NCI-H2029 (cell line): ENCODE measurements around the gene LST1.
A peak's percentile ranks its signal among the peaks of the same experiment; 100 is the strongest.
"Not testable (repeated sequence)": the region's sequence is repeated elsewhere in the genome, so short reads cannot be mapped to it uniquely, and the experiment has no call there.

Experiments
- DNase-seq: peaks from one replicate; lab custom pipeline; 2025; lab: John Stamatoyannopoulos, UW

The LST1 gene

DNA sequence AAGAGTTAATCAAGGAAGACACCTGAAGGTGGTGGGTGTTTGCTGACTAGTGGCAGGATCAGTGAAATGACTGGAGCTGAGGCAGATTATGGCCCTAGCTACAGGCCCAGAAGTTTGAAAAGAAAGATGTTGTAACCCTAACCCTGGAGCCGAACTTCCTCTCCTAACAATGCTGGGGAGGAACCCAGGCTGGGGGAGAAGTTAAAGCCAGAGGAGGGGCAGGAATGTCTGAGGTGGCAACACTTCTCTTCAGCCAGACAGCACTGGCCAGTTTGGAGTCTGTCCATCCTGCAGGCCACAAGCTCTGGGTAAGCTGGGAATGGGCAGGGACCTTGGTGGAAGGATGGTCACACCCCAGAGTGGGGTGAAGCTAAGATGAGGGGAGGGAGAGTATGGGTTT lies at the start of gene LST1:
Gene LST1 (plus strand): TSS at position 270 of the 400 bp plus-strand sequence. CDS start 1,023 bp downstream, outside the sequence.
- DNase-seq = no peak

DNA sequence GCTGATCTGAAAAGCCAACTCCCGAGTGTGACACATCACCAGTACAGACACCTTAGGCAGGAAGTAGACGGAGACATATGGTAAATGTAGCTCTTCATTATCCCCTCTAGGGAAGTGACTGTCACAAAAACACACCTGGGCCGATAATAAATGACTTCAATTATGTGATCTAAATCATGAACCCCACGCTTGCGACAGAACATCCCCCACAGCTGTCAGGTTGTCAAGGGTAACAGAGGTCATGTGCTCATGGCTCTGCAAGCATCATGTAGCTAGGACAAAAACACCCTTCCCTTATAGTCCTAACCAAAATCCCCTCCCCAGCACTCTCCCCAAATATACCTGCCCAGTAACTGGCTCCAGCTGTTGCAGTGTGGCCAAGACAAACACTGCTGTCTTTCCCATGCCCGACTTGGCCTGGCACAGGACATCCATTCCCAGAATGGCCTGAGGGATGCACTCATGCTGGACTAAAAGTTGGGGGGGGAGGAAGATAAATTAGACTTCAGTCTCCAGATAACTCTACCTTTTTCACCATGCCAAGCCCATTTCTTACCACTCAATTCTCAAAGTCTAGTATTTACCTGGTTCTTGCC lies 47.2 kb upstream of the LST1 start:
- DNase-seq = no peak

DNA sequence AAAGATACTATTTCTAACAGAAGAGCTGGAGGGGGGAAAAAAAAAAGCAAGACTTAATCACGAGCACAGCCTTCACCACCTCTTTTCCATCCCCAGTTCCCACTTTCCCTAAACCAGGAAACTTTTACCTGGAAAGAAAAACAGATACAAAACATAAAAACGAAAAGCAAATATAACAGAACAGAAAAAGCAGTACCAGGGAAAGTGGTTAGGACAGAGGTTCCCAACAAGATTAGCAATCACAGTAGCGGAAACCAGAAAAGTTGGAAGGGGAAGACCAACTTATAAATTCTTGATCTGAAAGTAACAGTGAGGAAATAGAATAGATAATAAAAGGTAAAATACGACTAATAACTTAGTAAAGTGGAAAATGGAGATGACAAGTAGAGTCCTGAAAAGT lies 45.4 kb upstream of the LST1 start:
- no peak for DNase-seq

GRCh38 chr6:31541059-31541657 lies 44.9 kb upstream of the LST1 start:
- DNase-seq = peak; percentile 76

DNA sequence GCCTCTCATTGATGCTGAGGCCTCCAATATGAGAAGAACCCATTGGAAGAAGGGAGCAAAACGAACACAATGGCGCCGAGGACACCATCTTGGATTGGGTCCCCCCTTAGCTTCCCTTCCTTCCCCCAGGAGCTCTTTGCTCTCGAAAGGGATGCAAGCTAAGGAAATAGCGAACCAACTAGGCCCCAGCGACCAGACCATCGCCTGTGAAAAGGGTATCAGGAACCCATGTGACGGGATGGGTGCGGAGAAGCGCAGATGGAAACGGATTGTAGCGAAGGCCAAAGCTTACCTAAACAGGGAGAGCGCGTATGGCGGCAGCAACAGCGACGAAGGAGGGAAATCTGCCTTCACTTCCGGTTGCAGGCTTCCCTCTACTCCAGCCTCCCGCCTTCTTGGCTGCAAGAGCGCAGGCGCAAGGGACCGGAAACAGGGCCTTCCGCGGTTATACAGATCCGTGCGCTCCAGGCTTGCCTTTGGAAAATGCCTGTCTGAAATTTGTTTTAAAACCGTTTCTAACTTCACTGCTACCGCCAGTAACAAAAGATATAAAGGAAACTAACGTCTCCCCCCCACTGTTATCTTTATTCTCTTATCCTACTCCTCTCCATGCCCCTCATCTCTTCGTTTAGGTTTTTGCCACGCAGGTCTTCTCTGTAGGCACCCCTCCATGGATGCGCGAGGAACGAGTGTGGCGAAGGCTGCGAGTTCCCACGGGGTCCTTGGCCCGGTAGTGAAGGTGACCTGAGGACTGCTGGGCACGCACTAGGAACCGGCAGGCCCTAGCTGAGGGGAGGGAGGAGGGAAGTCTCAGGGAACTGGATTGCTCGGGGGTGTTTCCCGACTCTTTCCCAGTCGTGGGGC lies 44.2 kb upstream of the LST1 start, which contains the start of gene DDX39B:
Gene DDX39B (minus strand): TSS at position 346 of the 864 bp plus-strand sequence. CDS start 1,471 bp downstream, outside the sequence.
- DNase-seq = peak; percentile 97

- no peak for DNase-seq
Measured at GRCh38 chr6:31543639-31544038, 42.4 kb upstream of the LST1 start.

DNA sequence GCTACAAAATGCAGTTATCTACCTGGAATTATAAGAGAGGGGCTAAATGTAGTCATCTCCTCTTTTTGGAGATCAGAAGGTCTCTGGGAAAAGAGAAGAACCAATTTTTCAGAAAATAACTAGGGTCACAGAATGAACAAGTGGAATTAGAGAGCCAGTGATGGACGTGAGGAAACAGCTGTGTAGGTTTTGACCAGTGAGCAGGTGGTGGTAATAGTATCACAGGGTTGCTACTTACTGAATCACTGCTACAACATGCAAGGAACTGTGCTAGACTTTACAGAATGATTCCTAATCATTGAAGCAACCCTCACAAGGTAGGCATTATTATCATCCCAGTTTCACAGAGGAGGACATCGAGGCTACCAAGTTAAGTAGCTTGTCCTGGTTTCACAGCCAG lies 41.4 kb upstream of the LST1 start:
- no peak for DNase-seq

DNA sequence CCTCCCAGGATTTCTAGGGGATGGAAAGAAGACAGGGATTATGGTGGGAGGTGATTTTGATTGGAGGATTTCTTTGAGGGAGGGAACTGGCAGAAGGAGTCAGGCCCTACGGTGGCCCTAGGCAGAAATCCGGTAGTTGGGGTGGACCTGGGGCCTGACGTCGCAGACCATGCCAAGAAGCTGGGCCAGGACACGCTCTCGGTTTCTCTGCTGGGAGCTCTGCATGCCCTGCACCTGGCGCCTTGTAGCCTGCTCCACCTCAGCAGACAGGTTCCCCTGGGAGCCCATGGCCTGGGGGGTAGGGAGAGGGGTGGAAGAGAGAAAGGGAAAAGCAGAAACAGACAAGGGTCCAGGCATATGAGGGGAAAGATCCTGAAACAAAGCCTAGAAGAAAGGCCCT lies 40.8 kb upstream of the LST1 start:
- no peak for DNase-seq

DNA sequence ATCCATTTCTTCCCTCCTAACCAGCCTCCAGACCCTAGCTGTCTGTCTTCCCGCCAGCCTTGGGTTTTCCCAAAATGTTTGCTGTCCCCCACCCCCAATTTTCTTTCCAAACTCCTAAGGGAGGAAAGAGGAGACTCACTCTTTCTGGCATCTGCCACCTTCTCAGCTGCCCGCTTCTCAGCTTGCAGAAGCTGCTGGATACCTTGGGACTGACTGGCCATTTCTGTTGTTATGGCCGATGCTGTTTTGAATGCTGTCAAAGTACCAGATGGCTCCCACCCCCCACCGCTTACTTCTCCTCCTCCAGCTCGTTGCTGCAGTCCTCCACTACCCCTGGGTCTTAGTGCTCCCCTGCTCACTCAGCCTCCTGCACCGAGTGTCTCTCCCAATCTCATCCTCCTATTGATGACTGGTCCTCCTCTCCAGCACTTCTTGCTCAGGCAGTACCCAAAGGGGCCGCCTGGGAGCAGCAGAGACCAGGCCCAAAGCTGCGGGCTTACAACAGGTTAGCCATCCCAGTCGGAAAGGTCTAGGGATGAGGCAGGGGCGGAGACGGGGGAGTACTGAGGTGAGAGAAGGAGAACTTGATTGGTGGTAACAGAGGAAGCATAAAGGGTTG lies 39.6 kb upstream of the LST1 start, which contains the start of gene ATP6V1G2:
Gene ATP6V1G2 (minus strand): TSS at position 270 of the 619 bp plus-strand sequence. CDS start 49 bp downstream, at position 221.
- DNase-seq = peak; percentile 94

- peak; percentile 90 for DNase-seq
Measured at GRCh38 chr6:31546958-31547726, 38.9 kb upstream of the LST1 start, which contains the start of gene NFKBIL1. TSS of gene NFKBIL1 (plus strand) at chr6:31547608. CDS start at chr6:31547695, 87 bp downstream.

- no peak for DNase-seq
Measured at GRCh38 chr6:31547727-31548543, 38.1 kb upstream of the LST1 start.

GRCh38 chr6:31548544-31548873 lies 37.6 kb upstream of the LST1 start:
- no peak for DNase-seq

- not testable (repeated sequence) for DNase-seq
Measured at GRCh38 chr6:31551371-31551770, 34.7 kb upstream of the LST1 start.

- DNase-seq = no peak
Measured at GRCh38 chr6:31556307-31556706, 29.8 kb upstream of the LST1 start.

- no peak for DNase-seq
Measured at GRCh38 chr6:31557443-31558317, 28.4 kb upstream of the LST1 start.

GRCh38 chr6:31558318-31558625 lies 27.8 kb upstream of the LST1 start:
- no peak for DNase-seq

DNA sequence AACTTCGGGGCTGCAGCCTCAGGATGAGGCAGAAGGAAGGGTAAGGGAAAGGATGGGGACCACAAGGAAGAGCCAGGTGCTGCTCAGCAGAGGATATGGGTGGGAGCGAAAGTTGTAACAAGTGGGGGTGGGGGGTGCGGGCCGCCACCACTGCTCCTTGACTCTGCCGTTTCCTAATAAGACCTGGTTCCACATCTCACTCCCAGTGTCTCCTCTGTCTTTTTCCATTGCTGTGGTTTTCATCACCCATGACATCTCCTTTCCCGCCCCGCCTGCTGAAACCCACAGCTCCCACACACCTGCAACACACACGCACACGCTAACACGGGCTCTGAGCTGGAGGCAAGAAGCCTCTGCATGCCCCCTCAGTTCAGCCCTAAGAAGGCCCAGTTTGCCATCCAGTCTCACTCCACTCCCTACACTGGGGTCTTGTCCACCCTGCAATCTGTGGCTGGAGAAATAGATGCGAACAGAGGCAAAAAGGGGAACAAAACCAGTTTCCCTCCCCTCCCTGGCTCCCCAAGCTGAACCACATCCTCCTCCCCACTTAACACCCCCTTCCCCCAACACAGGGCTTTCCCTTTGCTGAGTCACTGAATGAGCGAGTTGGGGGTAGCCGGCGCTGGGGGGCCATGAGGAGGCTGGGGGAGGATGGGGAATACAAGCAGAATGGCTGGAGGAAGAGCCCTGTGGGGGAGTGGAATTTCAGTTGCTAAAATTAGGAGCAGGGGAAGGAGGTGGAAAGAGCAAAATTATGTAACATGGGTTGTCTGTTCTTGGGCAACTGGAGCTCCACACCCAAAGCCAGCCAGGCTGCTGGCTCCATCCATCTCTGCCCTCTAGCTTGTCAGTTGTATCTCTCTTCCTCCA lies 27.2 kb upstream of the LST1 start:
- no peak for DNase-seq

- DNase-seq = no peak
Measured at GRCh38 chr6:31559606-31559957, 26.5 kb upstream of the LST1 start.
